ENCODE measurements around the gene IGF1. TPM values are rescaled to one million over a fixed set of nuclear protein-coding genes. Genes with fewer than 3 reads are reported as not detected.

Gene IGF1
- total RNA-seq, 1 donor, result under 0.01 TPM

DNA sequence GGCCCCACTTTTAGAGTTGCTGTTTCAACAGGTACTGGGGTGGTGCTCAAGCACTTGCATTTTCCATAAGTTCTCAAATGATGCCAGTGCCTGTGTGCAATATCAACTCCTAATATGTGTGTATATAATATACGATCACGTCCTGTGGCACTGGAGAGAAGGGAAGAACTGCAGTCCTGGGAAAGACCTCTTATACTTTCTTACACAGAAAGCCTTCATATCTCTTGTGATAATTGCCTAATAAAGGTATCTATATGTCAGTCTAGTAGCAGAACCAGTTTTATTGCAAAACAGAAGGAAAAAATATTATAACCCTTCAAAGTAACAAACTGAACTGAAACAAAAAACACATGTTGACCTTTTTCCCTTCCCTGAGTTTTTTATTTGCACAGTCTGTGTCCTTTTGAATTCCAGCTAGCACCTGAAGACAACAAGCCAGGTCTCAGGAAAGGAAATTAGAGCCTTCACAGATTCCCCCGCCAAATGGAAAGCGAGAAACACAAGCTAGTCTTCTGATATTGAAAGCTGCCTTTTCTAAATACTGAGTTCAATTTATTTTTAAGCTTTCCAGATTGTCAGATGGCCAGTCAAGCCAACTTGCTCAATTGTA is 44.4 kb downstream of the IGF1 start:
- no peak for DNase-seq (ENCODE audit: low read depth)

DNA sequence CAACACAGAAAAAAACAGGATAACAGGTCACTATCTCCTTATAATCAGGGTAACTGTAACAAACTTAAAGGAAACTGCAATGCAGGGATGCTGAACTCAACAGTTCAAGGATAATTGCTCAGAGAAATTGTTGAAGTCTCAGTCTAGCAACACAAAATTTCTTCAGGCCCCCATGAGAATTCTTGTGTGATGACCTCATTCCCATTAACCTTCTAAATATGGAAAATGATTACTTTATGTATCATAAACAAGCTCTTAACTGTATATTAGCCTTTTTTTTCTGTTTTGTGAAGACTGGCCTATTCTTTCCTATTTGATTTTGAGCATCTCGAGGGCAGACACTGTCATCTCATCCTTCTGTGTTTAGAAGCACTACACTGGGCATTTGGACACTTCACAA is 47.1 kb downstream of the IGF1 start:
- no peak for TF ChIP-seq CTCF (IDR thresholded peaks at IDR 0.05; ENCODE audit: insufficient read depth, low read depth, low read length)
- peak; percentile 51 for DNase-seq (ENCODE audit: low read depth)
- no peak overlapping the region for H3K4me3 ChIP-seq (ENCODE audit: low read depth, low read length)

More for the DNA sequence above, 44.4 kb downstream of the IGF1 start:
- no peak overlapping the region for H3K4me3 ChIP-seq (ENCODE audit: low read depth, low read length)
- no peak for TF ChIP-seq CTCF (IDR thresholded peaks at IDR 0.05; ENCODE audit: insufficient read depth, low read depth, low read length)

GRCh38 chr12:102430661-102431060 is 49.7 kb downstream of the IGF1 start:
- DNase-seq (ENCODE audit: low read depth), result no peak
- no peak for TF ChIP-seq CTCF (IDR thresholded peaks at IDR 0.05; ENCODE audit: insufficient read depth, low read depth, low read length)
- H3K4me3 ChIP-seq (ENCODE audit: low read depth, low read length), result no peak overlapping the region

DNA sequence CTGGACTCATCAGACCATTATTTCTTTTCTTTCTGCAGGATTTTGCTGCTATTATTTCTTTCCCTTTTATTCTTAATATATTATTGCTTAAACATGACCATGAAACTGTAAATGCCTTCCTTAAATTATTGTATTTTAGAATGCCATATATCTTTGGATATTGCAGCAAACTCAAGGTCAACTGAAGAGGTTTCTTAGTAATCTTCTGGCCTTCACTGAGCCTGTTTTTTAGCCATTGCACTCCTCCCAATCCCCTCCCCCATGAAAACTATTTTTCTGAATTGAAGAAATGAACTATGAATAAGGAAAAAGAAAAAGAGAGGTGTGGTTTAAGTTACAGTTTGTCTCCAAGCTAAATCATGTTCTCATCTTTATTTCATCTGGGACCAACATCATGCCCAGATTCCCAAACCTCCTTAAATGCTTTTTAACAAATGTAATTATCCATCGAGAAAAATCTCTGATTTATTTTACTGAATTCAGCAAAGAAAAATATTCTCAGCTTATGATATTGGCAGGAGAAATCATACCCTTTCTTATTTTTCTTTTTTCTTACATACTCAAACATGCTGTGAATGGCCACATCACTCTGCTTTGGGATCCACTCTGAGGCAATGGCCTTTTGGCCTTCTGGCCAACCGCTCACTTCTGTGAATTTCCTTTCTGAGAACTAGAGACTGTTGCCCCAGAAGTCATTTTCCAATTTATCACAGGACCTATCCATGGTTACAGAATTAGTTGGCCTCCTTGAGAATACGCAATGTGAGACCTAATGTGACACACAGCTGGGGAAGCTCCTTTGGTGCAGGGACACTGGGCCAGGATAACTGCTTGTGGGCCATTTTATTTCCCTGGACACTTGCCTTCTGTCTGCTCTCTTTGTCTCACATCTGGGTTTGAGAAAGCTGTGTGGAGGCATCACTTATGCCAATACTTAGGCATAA is 50.9 kb downstream of the IGF1 start:
- DNase-seq (ENCODE audit: low read depth), result no peak
- no peak for TF ChIP-seq CTCF (IDR thresholded peaks at IDR 0.05; ENCODE audit: insufficient read depth, low read depth, low read length)
- H3K4me3 ChIP-seq (ENCODE audit: low read depth, low read length), result no peak overlapping the region

DNA sequence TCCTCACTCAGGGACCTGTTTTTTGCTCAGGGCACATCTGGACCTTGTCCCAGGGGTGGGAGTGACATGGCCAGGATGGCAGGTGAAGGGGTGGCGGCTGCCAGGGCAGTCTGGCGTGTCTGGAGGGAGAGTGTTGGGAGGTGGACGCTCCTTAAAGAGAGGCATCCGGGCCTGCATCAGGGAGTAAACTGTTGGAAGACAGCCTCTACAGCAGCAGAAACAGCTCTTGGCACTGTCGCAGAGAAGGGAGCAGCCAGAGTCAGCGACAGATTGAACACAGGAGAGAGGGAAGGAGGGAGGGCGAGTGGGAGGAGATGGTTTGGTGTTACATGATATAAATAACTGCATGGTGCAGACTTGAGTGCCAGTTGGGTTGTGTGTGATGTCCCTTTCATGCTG is 52.8 kb downstream of the IGF1 start:
- no peak overlapping the region for H3K4me3 ChIP-seq (ENCODE audit: low read depth, low read length)
- DNase-seq (ENCODE audit: low read depth), result no peak
- TF ChIP-seq CTCF (IDR thresholded peaks at IDR 0.05; ENCODE audit: insufficient read depth, low read depth, low read length), result no peak

GRCh38 chr12:102426599-102427542 is 53.5 kb downstream of the IGF1 start:
- TF ChIP-seq CTCF (IDR thresholded peaks at IDR 0.05; ENCODE audit: insufficient read depth, low read depth, low read length), result no peak
- no peak for DNase-seq (ENCODE audit: low read depth)
- H3K4me3 ChIP-seq (ENCODE audit: low read depth, low read length), result no peak overlapping the region

All from fibroblast of villous mesenchyme (primary cell).